HEK293 (cell line): ENCODE results near the gene SZRD1.

Experiments used
- BCL11A ChIP-seq: fragments of 450-650 bp; formaldehyde crosslinking; IDR thresholded peaks from 2 replicates; pipeline ENCODE4 v1.5.1; 2016; ENCODE audit warnings: low read depth, missing biosample characterization, missing genetic modification characterization
- HOXD13 ChIP-seq: sonication (generic); formaldehyde crosslinking; IDR thresholded peaks from 2 replicates; pipeline ENCODE4 v1.8.0; 2022; ENCODE audit warnings: missing genetic modification reagents, borderline replicate concordance
- KLF1 ChIP-seq: fragments of 450-650 bp; formaldehyde crosslinking; IDR thresholded peaks from 2 replicates; pipeline ENCODE4 v1.5.1; 2016; ENCODE audit warnings: missing biosample characterization, missing genetic modification characterization
- SP7 ChIP-seq: fragments of 450-650 bp; formaldehyde crosslinking; IDR thresholded peaks from 2 replicates; pipeline ENCODE4 v1.5.1; 2016; ENCODE audit warnings: missing biosample characterization, missing genetic modification characterization
- TSHZ1 ChIP-seq: fragments of 450-650 bp; formaldehyde crosslinking; IDR thresholded peaks from 2 replicates; pipeline ENCODE4 v1.5.1; 2016; ENCODE audit warnings: missing biosample characterization, missing genetic modification characterization, borderline replicate concordance
- YY2 ChIP-seq: fragments of 450-650 bp; formaldehyde crosslinking; IDR thresholded peaks from 2 replicates; pipeline ENCODE4 v1.5.1; 2016; ENCODE audit warnings: missing biosample characterization, missing genetic modification characterization
- ZNF10 ChIP-seq: fragments of 450-650 bp; formaldehyde crosslinking; IDR thresholded peaks from 2 replicates; pipeline ENCODE4 v1.5.1; 2017; ENCODE audit warnings: missing biosample characterization, missing genetic modification characterization
- ZNF155 ChIP-seq: fragments of 450-650 bp; formaldehyde crosslinking; IDR thresholded peaks from 2 replicates; pipeline ENCODE4 v1.5.1; 2016; ENCODE audit warnings: missing biosample characterization, missing genetic modification characterization
- ZNF24 ChIP-seq: fragments of 450-650 bp; formaldehyde crosslinking; IDR thresholded peaks from 2 replicates; pipeline ENCODE4 v1.5.1; 2016; ENCODE audit warnings: missing biosample characterization, missing genetic modification characterization
- ZNF26 ChIP-seq: fragments of 450-650 bp; formaldehyde crosslinking; IDR thresholded peaks from 2 replicates; pipeline ENCODE4 v1.5.1; 2016; ENCODE audit warnings: missing biosample characterization, missing genetic modification characterization
- ZNF266 ChIP-seq: fragments of 450-650 bp; formaldehyde crosslinking; IDR thresholded peaks from 2 replicates; pipeline ENCODE4 v1.5.1; 2016; ENCODE audit warnings: missing biosample characterization, missing genetic modification characterization, low read depth
- ZNF335 ChIP-seq: fragments of 450-650 bp; formaldehyde crosslinking; conservative IDR thresholded peaks from 2 replicates; pipeline ENCODE4 v1.5.1; 2016; ENCODE audit warnings: missing biosample characterization, missing genetic modification characterization
- ZNF433 ChIP-seq: fragments of 450-650 bp; formaldehyde crosslinking; IDR thresholded peaks from 2 replicates; pipeline ENCODE4 v1.5.1; 2016; ENCODE audit warnings: missing biosample characterization, missing genetic modification characterization, low read depth
- ZNF513 ChIP-seq: fragments of 450-650 bp; IDR thresholded peaks from 2 replicates; pipeline ENCODE4 v1.5.1; 2018; ENCODE audit warnings: missing biosample characterization, missing genetic modification characterization
- ZNF521 ChIP-seq: fragments of 450-650 bp; formaldehyde crosslinking; IDR thresholded peaks from 2 replicates; pipeline ENCODE4 v1.5.1; 2017; ENCODE audit warnings: missing biosample characterization, mild to moderate bottlenecking, missing genetic modification characterization
- ZNF548 ChIP-seq: fragments of 450-650 bp; formaldehyde crosslinking; IDR thresholded peaks from 2 replicates; pipeline ENCODE4 v1.5.1; 2016; ENCODE audit warnings: missing biosample characterization, missing genetic modification characterization
- ZNF549 ChIP-seq: fragments of 450-650 bp; IDR thresholded peaks from 2 replicates; pipeline ENCODE4 v1.5.1; 2018; ENCODE audit warnings: missing biosample characterization, missing genetic modification characterization, mild to moderate bottlenecking, inconsistent platforms, moderate library complexity
- ZNF571 ChIP-seq: fragments of 450-650 bp; formaldehyde crosslinking; IDR thresholded peaks from 2 replicates; pipeline ENCODE4 v1.5.0; 2017; ENCODE audit warnings: missing biosample characterization, missing genetic modification characterization
- ZNF585B ChIP-seq: fragments of 450-650 bp; formaldehyde crosslinking; IDR thresholded peaks from 2 replicates; pipeline ENCODE4 v1.5.1; 2016; ENCODE audit warnings: missing biosample characterization, missing genetic modification characterization
- ZNF596 ChIP-seq: fragments of 450-650 bp; IDR thresholded peaks from 2 replicates; pipeline ENCODE4 v1.5.0; 2018; ENCODE audit warnings: missing biosample characterization, mild to moderate bottlenecking, missing genetic modification characterization, moderate library complexity
- ZNF626 ChIP-seq: fragments of 450-650 bp; sonication (Bioruptor Pico); formaldehyde crosslinking; IDR thresholded peaks from 2 replicates; pipeline ENCODE4 v1.5.1; 2018; ENCODE audit warnings: missing biosample characterization, missing genetic modification characterization, inconsistent platforms
- ZSCAN23 ChIP-seq: fragments of 450-650 bp; formaldehyde crosslinking; IDR thresholded peaks from 2 replicates; pipeline ENCODE4 v1.5.1; 2016; ENCODE audit warnings: missing biosample characterization, missing genetic modification characterization
- TF ChIP-seq, protein P1 (sequence below): fragments of 450-650 bp; formaldehyde crosslinking; IDR thresholded peaks from 2 replicates; pipeline ENCODE4 v1.5.1; 2016; ENCODE audit warnings: missing biosample characterization, missing genetic modification characterization
- TF ChIP-seq, protein P2 (sequence below): IDR thresholded peaks from 2 replicates; pipeline ENCODE4 v1.6.1; 2011; ENCODE audit warnings: mild to moderate bottlenecking, low read depth, low read length, borderline replicate concordance
- TF ChIP-seq, protein P3 (sequence below): fragments of 450-650 bp; formaldehyde crosslinking; IDR thresholded peaks from 2 replicates; pipeline ENCODE4 v1.5.1; 2017; ENCODE audit warnings: missing biosample characterization, missing genetic modification characterization
- TF ChIP-seq, protein P4 (sequence below): fragments of 450-650 bp; formaldehyde crosslinking; IDR thresholded peaks from 2 replicates; pipeline ENCODE4 v1.5.1; 2017; ENCODE audit warnings: missing biosample characterization, missing genetic modification characterization

The SZRD1 gene

GRCh38 chr1:16440470-16441281 lies 73.6 kb downstream of the SZRD1 start, which contains the start of gene NECAP2 (continued):
- TF ChIP-seq TSHZ1 (tag by site-specific recombination) = peak; percentile 11; the same call in 1 of the 2 replicates
- TF ChIP-seq, protein P1, sequence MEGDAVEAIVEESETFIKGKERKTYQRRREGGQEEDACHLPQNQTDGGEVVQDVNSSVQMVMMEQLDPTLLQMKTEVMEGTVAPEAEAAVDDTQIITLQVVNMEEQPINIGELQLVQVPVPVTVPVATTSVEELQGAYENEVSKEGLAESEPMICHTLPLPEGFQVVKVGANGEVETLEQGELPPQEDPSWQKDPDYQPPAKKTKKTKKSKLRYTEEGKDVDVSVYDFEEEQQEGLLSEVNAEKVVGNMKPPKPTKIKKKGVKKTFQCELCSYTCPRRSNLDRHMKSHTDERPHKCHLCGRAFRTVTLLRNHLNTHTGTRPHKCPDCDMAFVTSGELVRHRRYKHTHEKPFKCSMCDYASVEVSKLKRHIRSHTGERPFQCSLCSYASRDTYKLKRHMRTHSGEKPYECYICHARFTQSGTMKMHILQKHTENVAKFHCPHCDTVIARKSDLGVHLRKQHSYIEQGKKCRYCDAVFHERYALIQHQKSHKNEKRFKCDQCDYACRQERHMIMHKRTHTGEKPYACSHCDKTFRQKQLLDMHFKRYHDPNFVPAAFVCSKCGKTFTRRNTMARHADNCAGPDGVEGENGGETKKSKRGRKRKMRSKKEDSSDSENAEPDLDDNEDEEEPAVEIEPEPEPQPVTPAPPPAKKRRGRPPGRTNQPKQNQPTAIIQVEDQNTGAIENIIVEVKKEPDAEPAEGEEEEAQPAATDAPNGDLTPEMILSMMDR = peak; percentile 99
- no peak for TF ChIP-seq ZNF26 (tag by site-specific recombination)
- TF ChIP-seq HOXD13 (CRISPR knock-in tag) = no peak
- TF ChIP-seq ZNF24 = peak; percentile 92
- no peak for TF ChIP-seq ZNF626
- TF ChIP-seq ZNF433 (tag by site-specific recombination) = no peak
- TF ChIP-seq ZNF596 (tag by site-specific recombination) = no peak
- peak; percentile 88 for TF ChIP-seq SP7 (tag by site-specific recombination)
- no peak for TF ChIP-seq ZNF513
- TF ChIP-seq ZNF585B (tag by site-specific recombination) = 0 out of 2 replicates have a peak, but pooled peaks have one; percentile 5
- no peak for TF ChIP-seq ZNF266
- TF ChIP-seq ZNF10 (tag by site-specific recombination) = peak; percentile 9; the same call in 1 of the 2 replicates
- no peak for TF ChIP-seq ZNF571
- no peak for TF ChIP-seq ZNF155 (tag by site-specific recombination)
- peak; percentile 73; the same call in 1 of the 2 replicates for TF ChIP-seq BCL11A (tag by site-specific recombination)
- TF ChIP-seq, protein P2, sequence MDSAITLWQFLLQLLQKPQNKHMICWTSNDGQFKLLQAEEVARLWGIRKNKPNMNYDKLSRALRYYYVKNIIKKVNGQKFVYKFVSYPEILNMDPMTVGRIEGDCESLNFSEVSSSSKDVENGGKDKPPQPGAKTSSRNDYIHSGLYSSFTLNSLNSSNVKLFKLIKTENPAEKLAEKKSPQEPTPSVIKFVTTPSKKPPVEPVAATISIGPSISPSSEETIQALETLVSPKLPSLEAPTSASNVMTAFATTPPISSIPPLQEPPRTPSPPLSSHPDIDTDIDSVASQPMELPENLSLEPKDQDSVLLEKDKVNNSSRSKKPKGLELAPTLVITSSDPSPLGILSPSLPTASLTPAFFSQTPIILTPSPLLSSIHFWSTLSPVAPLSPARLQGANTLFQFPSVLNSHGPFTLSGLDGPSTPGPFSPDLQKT = no peak
- TF ChIP-seq KLF1 = peak; percentile 52; the same call in 1 of the 2 replicates
- no peak for TF ChIP-seq ZNF549 (tag by site-specific recombination)
- TF ChIP-seq, protein P3, sequence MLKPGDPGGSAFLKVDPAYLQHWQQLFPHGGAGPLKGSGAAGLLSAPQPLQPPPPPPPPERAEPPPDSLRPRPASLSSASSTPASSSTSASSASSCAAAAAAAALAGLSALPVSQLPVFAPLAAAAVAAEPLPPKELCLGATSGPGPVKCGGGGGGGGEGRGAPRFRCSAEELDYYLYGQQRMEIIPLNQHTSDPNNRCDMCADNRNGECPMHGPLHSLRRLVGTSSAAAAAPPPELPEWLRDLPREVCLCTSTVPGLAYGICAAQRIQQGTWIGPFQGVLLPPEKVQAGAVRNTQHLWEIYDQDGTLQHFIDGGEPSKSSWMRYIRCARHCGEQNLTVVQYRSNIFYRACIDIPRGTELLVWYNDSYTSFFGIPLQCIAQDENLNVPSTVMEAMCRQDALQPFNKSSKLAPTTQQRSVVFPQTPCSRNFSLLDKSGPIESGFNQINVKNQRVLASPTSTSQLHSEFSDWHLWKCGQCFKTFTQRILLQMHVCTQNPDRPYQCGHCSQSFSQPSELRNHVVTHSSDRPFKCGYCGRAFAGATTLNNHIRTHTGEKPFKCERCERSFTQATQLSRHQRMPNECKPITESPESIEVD (tag by site-specific recombination) = no peak
- peak; percentile 95 for TF ChIP-seq ZNF335 (tag by site-specific recombination)
- 0 out of 2 replicates have a peak, but pooled peaks have one; percentile 61 for TF ChIP-seq ZSCAN23 (tag by site-specific recombination)
- peak; percentile 7; the same call in 1 of the 2 replicates for TF ChIP-seq ZNF548 (tag by site-specific recombination)
- TF ChIP-seq, protein P4, sequence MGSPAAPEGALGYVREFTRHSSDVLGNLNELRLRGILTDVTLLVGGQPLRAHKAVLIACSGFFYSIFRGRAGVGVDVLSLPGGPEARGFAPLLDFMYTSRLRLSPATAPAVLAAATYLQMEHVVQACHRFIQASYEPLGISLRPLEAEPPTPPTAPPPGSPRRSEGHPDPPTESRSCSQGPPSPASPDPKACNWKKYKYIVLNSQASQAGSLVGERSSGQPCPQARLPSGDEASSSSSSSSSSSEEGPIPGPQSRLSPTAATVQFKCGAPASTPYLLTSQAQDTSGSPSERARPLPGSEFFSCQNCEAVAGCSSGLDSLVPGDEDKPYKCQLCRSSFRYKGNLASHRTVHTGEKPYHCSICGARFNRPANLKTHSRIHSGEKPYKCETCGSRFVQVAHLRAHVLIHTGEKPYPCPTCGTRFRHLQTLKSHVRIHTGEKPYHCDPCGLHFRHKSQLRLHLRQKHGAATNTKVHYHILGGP (tag by site-specific recombination) = no peak
- TF ChIP-seq YY2 (tag by site-specific recombination) = peak; percentile 66
- no peak for TF ChIP-seq ZNF521
- TF ChIP-seq, all 188 proteins: peak for 76
